ENCODE results near the gene SCNN1A. TPM values are rescaled to one million over a fixed set of nuclear protein-coding genes. Genes with fewer than 3 reads are reported as not detected.
A peak's percentile ranks its signal among the peaks of the same experiment; 100 is the strongest.

The SCNN1A gene
- total and polyA plus RNA-seq, 8 donors = 16.6 to 486 (median 166) TPM

GRCh38 chr12:6322969-6323339 lies 52.4 kb downstream of the SCNN1A start:
- Histone ChIP-seq H3K36me3 (peaks cover under 1 to 20% (median 15%) of the 10 kb centered on the region in 4 donors), H3K4me3 (no peak overlapping the region), H3K27me3 (no peaks in the 10 kb centered on the region), H3K9me3 (no peaks in the 10 kb centered on the region), H3K4me1 (peaks cover 55 to 63% (median 60%) of the 10 kb centered on the region in 4 donors), H3K27ac (peak overlapping the region; percentile 16 to 99 (median 95))
- intact Hi-C loops (cut with DNase I; ENCODE audit: low total_unique reads) = loop anchor here (10.0 kb wide), 1 partner anchor 142 kb away; no protein-coding TSS in a partner anchor
- 21 to 50% (median 36%) methylated on average over 2 of the region's 2 CpGs for WGBS, 5 donors
- no peak for TF ChIP-seq POLR2A (IDR thresholded peaks at IDR 0.05)
- no peak for TF ChIP-seq POLR2AphosphoS5 (IDR thresholded peaks at IDR 0.05)
- TF ChIP-seq, protein P1, sequence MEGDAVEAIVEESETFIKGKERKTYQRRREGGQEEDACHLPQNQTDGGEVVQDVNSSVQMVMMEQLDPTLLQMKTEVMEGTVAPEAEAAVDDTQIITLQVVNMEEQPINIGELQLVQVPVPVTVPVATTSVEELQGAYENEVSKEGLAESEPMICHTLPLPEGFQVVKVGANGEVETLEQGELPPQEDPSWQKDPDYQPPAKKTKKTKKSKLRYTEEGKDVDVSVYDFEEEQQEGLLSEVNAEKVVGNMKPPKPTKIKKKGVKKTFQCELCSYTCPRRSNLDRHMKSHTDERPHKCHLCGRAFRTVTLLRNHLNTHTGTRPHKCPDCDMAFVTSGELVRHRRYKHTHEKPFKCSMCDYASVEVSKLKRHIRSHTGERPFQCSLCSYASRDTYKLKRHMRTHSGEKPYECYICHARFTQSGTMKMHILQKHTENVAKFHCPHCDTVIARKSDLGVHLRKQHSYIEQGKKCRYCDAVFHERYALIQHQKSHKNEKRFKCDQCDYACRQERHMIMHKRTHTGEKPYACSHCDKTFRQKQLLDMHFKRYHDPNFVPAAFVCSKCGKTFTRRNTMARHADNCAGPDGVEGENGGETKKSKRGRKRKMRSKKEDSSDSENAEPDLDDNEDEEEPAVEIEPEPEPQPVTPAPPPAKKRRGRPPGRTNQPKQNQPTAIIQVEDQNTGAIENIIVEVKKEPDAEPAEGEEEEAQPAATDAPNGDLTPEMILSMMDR (IDR thresholded peaks at IDR 0.05) = no peak
- no peak for TF ChIP-seq EP300 (IDR thresholded peaks at IDR 0.05)
- no peak for DNase-seq

DNA sequence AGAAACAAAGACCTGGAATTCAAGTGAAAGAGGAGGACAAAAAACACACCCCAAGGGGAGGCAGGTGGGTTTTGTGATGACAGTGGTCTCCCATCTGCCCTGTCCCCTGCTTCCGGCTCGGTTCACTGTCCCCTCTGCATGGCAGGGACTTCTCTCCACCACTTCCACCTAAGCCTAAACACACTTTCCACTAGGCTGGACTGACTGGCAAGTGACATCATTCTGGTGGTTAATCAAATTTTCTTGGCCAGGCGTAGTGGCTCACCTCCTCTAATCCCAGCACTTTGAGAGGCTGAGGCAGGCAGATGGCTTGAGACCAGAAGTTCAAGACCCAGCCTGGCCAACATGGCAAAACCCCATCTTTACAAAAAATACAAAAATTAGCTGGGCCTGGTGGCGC lies 53.0 kb downstream of the SCNN1A start:
- H3K36me3 ChIP-seq = peaks cover 0 to 19% (median 10%) of the 10 kb centered on the region in 4 donors
- no peaks in the 10 kb centered on the region for H3K27me3 ChIP-seq
- TF ChIP-seq POLR2A (IDR thresholded peaks at IDR 0.05) = no peak
- no peak for TF ChIP-seq EP300 (IDR thresholded peaks at IDR 0.05)
- TF ChIP-seq POLR2AphosphoS5 (IDR thresholded peaks at IDR 0.05) = no peak
- TF ChIP-seq, protein P1 (IDR thresholded peaks at IDR 0.05) = no peak
- H3K27ac ChIP-seq = peak overlapping the region; percentile 16 to 99 (median 95)
- H3K4me1 ChIP-seq = peaks cover 50 to 57% (median 55%) of the 10 kb centered on the region in 4 donors
- DNase-seq = no peak
- intact Hi-C loops (cut with DNase I; ENCODE audit: low total_unique reads) = loop anchor here (10.0 kb wide), 1 partner anchor 142 kb away; no protein-coding TSS in a partner anchor
- H3K9me3 ChIP-seq = no peaks in the 10 kb centered on the region
- H3K4me3 ChIP-seq = no peak overlapping the region
- WGBS, 5 donors = 66 to 80% (median 69%) methylated on average over 4 of the region's 4 CpGs

DNA sequence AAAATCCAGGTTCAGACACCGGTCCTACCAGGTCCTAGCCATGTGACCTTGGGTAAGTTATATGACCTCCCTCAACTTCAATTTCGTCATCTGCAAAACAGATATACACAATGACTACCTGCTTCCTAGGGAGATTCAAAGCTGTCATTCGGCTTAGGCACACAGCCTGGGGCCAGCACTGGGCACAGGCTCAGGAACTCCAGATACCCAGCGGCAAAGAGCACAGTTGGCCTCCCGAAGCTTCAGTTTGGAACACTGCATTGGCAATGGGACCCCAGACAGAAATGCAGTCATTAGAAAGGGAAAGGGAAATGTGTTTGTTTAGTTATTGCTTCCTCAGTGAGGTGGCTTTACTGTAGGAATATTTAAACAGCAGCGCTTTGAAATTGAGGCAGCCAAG lies 53.5 kb downstream of the SCNN1A start:
- Histone ChIP-seq H3K4me3 (no peak overlapping the region), H3K36me3 (peaks cover 0 to 15% (median 7%) of the 10 kb centered on the region in 4 donors), H3K27me3 (no peaks in the 10 kb centered on the region), H3K27ac (peak overlapping the region; percentile 20 to 99 (median 95)), H3K4me1 (peaks cover 47 to 52% (median 50%) of the 10 kb centered on the region in 4 donors), H3K9me3 (no peaks in the 10 kb centered on the region)
- no peak for DNase-seq
- intact Hi-C loops (cut with DNase I; ENCODE audit: low total_unique reads) = loop anchor here (10.0 kb wide), 1 partner anchor 143 kb away; no protein-coding TSS in a partner anchor
- TF ChIP-seq, protein P1 (IDR thresholded peaks at IDR 0.05) = no peak
- TF ChIP-seq POLR2AphosphoS5 (IDR thresholded peaks at IDR 0.05) (no peak), EP300 (IDR thresholded peaks at IDR 0.05) (no peak), POLR2A (IDR thresholded peaks at IDR 0.05) (no peak)
- WGBS, 5 donors = 32 to 54% (median 43%) methylated on average over 6 of the region's 6 CpGs

DNA sequence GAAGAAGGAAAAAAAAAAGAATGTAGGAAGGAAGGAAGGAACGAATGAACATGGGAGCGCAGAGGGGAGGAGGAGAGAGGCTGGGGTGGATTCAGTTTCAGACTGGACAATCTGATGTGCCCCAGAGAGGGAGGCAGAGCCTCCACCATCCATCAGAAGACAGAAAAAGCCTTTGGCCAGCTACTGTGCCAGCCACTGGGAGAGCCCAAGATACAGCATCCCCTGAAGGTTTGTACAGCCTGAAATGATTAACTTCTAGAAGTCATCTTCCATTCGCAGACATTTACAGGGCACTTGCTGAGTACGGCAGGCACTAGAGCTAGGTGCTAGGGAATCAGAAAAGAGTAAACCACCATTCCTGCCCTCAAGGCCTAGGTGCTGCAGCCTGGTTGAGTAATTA lies 55.9 kb downstream of the SCNN1A start:
- no peaks in the 10 kb centered on the region for H3K9me3 ChIP-seq
- WGBS, 5 donors = 92 to 96% (median 93%) methylated on average over 4 of the region's 4 CpGs
- no peak overlapping the region for H3K4me3 ChIP-seq
- DNase-seq = no peak
- TF ChIP-seq POLR2AphosphoS5 (IDR thresholded peaks at IDR 0.05) = no peak
- TF ChIP-seq, protein P1 (IDR thresholded peaks at IDR 0.05) = no peak
- TF ChIP-seq EP300 (IDR thresholded peaks at IDR 0.05) = no peak
- TF ChIP-seq POLR2A (IDR thresholded peaks at IDR 0.05) = no peak
- no peaks in the 10 kb centered on the region for H3K27me3 ChIP-seq
- H3K27ac ChIP-seq = no peak overlapping the region
- intact Hi-C loops (cut with DNase I; ENCODE audit: low total_unique reads) = no loop called here
- H3K4me1 ChIP-seq = peaks cover 23 to 28% (median 27%) of the 10 kb centered on the region in 4 donors
- peaks cover 0 to 12% (median 9%) of the 10 kb centered on the region in 4 donors for H3K36me3 ChIP-seq
